Neural crest cell (in vitro differentiated cells): ENCODE data around the gene SIGLEC7. TPM values are rescaled to one million over a fixed set of nuclear protein-coding genes. Genes with fewer than 3 reads are reported as not detected.
A peak's percentile ranks its signal among the peaks of the same experiment; 100 is the strongest.

Experiments
- DNase-seq: peaks from one replicate; pipeline ENCODE4 v3.0.0; 2021; ENCODE audit warnings: low read depth, mixed read lengths, low spot score
- H3K27ac Mint-ChIP-seq: one replicate; pipeline ENCODE4 v1.8.0; 2021; ENCODE audit warnings: mild to moderate bottlenecking, mixed read lengths; ENCODE audit not compliant: unreplicated experiment
- H3K27me3 Mint-ChIP-seq: 2 replicates; pipeline ENCODE4 v1.8.0; 2021; ENCODE audit warnings: low read depth, mild to moderate bottlenecking, mixed read lengths
- H3K36me3 Mint-ChIP-seq: 2 replicates; pipeline ENCODE4 v1.8.0; 2021; ENCODE audit warnings: low read depth, mild to moderate bottlenecking, mixed read lengths
- H3K4me1 Mint-ChIP-seq: 2 replicates; pipeline ENCODE4 v1.8.0; 2021; ENCODE audit warnings: mixed read lengths
- H3K4me3 Mint-ChIP-seq: one replicate; pipeline ENCODE4 v1.8.0; 2021; ENCODE audit warnings: mild to moderate bottlenecking, mixed read lengths
- H3K9me3 Mint-ChIP-seq: 2 replicates; pipeline ENCODE4 v1.8.0; 2021; ENCODE audit warnings: mixed read lengths
- total RNA-seq: library from RNA; stranded (reverse); gene quantifications from 2 replicates; pipeline ENCODE4 v1.2.1, GENCODE V29; 2021
- TF ChIP-seq, protein P1 (sequence below): fragments of 200-600 bp; sonication (generic); conservative IDR thresholded peaks from 2 replicates; pipeline ENCODE4 v1.5.0; 2021; ENCODE audit warnings: antibody characterized with exemption, mild to moderate bottlenecking

SIGLEC7 gene
- total RNA-seq, 1 donor from 2014 or later: not detected

DNA sequence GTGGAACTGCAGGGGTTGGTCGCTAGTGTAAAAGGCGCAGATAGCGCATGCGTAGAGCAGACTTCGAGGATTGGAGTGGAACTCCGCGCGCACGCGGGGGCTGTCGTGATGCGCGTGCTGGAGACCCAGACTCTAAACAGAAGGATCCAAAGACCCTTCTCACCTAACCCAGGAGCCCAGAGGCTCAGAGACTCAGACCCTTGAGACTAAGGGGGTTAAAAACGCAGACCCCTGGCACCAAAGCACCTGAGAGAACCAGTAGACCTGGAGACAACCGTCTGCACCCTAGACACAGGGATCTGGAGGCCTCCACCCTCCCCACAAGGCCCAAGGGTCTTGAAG, 33.3 kb upstream of the SIGLEC7 start:
- no peak for DNase-seq
- peak overlapping the region; percentile 95 for H3K4me3 Mint-ChIP-seq
- TF ChIP-seq, protein P1, sequence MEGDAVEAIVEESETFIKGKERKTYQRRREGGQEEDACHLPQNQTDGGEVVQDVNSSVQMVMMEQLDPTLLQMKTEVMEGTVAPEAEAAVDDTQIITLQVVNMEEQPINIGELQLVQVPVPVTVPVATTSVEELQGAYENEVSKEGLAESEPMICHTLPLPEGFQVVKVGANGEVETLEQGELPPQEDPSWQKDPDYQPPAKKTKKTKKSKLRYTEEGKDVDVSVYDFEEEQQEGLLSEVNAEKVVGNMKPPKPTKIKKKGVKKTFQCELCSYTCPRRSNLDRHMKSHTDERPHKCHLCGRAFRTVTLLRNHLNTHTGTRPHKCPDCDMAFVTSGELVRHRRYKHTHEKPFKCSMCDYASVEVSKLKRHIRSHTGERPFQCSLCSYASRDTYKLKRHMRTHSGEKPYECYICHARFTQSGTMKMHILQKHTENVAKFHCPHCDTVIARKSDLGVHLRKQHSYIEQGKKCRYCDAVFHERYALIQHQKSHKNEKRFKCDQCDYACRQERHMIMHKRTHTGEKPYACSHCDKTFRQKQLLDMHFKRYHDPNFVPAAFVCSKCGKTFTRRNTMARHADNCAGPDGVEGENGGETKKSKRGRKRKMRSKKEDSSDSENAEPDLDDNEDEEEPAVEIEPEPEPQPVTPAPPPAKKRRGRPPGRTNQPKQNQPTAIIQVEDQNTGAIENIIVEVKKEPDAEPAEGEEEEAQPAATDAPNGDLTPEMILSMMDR: no peak
- H3K9me3 Mint-ChIP-seq: no peaks in the 10 kb centered on the region
- peaks cover 10% of the 10 kb centered on the region for H3K27me3 Mint-ChIP-seq
- H3K36me3 Mint-ChIP-seq: no peaks in the 10 kb centered on the region
- H3K4me1 Mint-ChIP-seq: peaks cover 16% of the 10 kb centered on the region
- H3K27ac Mint-ChIP-seq: peak overlapping the region; percentile 95

DNA sequence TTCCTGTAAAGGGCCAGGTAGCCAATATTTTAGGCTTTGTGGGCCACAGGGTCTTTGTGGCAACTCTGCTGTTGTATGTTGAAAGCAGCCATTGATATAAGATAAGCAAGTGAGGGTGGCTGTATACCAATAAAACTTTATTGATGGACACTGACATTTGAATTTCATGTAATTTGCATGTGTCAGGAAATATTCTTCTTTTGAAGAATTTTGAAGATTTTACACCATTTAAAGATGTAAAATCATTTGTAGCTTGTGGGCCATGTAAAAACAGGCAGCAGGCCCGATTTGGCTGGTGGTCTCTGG, 31.5 kb upstream of the SIGLEC7 start:
- no peaks in the 10 kb centered on the region for H3K9me3 Mint-ChIP-seq
- no peak for DNase-seq
- H3K36me3 Mint-ChIP-seq: no peaks in the 10 kb centered on the region
- H3K27ac Mint-ChIP-seq: no peak overlapping the region
- no peak overlapping the region for H3K4me3 Mint-ChIP-seq
- H3K4me1 Mint-ChIP-seq: peaks cover 16% of the 10 kb centered on the region
- H3K27me3 Mint-ChIP-seq: peaks cover 18% of the 10 kb centered on the region
- TF ChIP-seq, protein P1: no peak

DNA sequence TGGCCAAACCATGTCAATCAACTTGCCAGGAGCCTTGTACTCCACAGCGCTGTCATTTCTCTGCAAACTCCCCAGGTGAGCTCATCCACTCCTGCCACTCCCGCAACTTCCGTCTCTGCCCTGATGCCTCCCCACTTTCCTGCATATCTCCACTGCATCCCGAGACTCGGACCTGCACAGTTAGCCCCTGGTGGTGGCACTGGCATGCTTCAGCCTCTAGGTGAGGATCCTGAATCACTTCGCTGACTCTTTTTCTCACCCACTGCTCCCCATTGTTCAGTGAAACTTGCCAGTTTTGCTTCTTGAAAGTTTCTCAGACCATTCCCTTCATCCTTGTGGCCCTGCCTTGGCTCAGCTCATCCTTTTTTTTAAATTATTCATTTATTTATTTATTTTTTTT, 30.5 kb upstream of the SIGLEC7 start:
- H3K9me3 Mint-ChIP-seq: no peaks in the 10 kb centered on the region
- peaks cover 28% of the 10 kb centered on the region for H3K27me3 Mint-ChIP-seq
- H3K27ac Mint-ChIP-seq: no peak overlapping the region

DNA sequence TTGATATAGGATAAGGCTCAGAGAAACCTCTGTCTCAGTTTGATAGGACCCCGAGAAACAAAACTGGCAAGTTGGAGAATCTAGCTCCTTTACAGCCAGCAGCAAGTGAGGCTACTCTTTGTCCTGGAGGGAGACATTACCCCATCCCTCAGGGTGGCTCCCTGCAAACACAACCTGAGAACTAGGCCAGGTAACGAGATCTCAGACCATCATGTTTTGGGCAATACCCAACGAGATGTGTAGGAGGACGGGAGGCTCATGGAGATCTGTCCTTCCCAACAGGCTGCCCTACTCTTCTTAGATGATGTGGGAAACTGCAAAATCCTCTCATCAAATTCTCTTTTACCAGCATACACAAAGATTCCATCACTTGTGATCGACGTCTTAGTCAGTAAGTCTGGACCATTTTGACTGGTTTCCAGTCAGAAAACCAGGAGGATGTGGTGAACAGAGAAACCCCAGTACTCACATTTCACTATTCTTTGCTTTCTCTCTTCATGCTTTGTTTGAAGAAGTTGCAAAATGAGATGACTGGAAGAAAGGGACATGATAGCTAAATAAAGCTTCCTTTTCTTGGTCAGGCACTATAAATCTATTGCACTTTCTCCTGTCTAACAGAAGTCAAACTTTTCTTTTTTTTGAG, 27.9 kb upstream of the SIGLEC7 start:
- H3K27me3 Mint-ChIP-seq: peaks cover 45% of the 10 kb centered on the region
- no peaks in the 10 kb centered on the region for H3K4me1 Mint-ChIP-seq
- TF ChIP-seq, protein P1: no peak
- H3K27ac Mint-ChIP-seq: no peak overlapping the region
- no peaks in the 10 kb centered on the region for H3K36me3 Mint-ChIP-seq
- H3K9me3 Mint-ChIP-seq: no peaks in the 10 kb centered on the region
- no peak for DNase-seq
- H3K4me3 Mint-ChIP-seq: no peak overlapping the region

More for the DNA sequence above, 30.5 kb upstream of the SIGLEC7 start:
- TF ChIP-seq, protein P1: peak; percentile 37
- Mint-ChIP-seq H3K36me3 (no peaks in the 10 kb centered on the region), H3K4me1 (peaks cover 16% of the 10 kb centered on the region), H3K4me3 (no peak overlapping the region)
- DNase-seq: no peak

DNA sequence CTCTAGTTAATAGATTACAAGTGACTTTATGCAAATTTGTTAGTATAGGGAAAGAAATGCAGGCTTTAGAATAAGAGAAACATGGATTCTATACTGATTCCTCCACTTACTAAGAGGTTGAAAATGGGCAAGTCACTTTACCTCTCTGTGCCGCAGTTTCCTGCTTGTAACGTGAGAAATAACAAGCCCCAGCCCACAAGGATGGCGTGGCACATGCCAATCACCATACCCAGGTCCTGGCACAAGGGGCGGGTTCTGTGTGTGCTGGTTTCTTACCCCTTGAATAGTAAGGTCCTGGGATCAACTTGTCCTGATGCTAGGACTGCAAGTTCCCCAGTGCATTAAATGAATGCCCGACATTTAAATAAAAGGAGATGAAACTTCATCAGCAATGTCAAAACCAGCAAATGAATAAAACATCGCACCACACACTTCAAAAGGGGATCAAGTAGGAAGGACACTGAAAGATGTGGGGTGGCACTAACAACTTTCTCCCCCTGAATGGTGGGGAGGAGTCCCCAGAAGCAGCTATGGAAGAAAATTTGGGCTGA, 25.3 kb upstream of the SIGLEC7 start:
- peaks cover 45% of the 10 kb centered on the region for H3K27me3 Mint-ChIP-seq
- no peaks in the 10 kb centered on the region for H3K36me3 Mint-ChIP-seq
- H3K9me3 Mint-ChIP-seq: no peaks in the 10 kb centered on the region
- TF ChIP-seq, protein P1: no peak
- H3K4me3 Mint-ChIP-seq: no peak overlapping the region
- DNase-seq: no peak
- H3K4me1 Mint-ChIP-seq: no peaks in the 10 kb centered on the region
- no peak overlapping the region for H3K27ac Mint-ChIP-seq
